Lower leg skin (tissue), 3 donors: Measurements from ENCODE around the gene ICA1.

Experiments used
- POLR2A ChIP-seq, 2 donors: fragments of 450-650 bp; IDR thresholded peaks; one replicate each; pipeline ENCODE4 v1.6.1; 2016 to 2017; ENCODE audit warnings: antibody characterized with exemption in 2 of 2, mild to moderate bottlenecking in 1 of 2, moderate library complexity in 1 of 2
- TF ChIP-seq, protein P1 (sequence below), 3 donors: fragments of 450-650 bp; IDR thresholded peaks; one replicate each; pipeline ENCODE4 v1.5.1; 2016; ENCODE audit warnings: antibody characterized with exemption in 3 of 3, mild to moderate bottlenecking in 3 of 3, moderate library complexity in 2 of 3

DNA sequence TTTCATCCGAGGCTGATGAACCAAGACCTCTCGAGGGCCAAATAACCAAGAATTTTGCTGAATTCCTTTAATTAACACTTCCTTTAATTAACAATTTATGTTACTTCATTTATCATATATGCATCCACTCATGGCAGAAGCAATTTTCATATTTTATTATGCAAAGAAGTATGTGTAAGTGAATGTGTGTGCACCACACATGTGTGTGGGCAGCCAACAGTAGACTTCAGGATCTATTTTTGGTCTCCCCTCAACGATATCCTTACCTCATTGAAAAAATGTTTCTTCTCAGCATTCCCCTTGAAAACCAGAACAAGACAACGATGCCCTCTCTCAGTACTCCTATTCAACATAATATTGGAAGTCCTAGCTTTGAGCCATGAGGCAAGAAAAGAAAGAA, 96.8 kb downstream of the ICA1 start:
- no peak for TF ChIP-seq POLR2A (IDR thresholded peaks at IDR 0.05)
- TF ChIP-seq, protein P1, sequence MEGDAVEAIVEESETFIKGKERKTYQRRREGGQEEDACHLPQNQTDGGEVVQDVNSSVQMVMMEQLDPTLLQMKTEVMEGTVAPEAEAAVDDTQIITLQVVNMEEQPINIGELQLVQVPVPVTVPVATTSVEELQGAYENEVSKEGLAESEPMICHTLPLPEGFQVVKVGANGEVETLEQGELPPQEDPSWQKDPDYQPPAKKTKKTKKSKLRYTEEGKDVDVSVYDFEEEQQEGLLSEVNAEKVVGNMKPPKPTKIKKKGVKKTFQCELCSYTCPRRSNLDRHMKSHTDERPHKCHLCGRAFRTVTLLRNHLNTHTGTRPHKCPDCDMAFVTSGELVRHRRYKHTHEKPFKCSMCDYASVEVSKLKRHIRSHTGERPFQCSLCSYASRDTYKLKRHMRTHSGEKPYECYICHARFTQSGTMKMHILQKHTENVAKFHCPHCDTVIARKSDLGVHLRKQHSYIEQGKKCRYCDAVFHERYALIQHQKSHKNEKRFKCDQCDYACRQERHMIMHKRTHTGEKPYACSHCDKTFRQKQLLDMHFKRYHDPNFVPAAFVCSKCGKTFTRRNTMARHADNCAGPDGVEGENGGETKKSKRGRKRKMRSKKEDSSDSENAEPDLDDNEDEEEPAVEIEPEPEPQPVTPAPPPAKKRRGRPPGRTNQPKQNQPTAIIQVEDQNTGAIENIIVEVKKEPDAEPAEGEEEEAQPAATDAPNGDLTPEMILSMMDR (IDR thresholded peaks at IDR 0.05): no peak
